Activated naive CD4-positive, alpha-beta T cell (primary cell): ENCODE data around the gene TYMS.

Source experiments
- DNase-seq, 4 experiments: peaks; one replicate each; lab custom pipeline; 2025; lab: John Stamatoyannopoulos, UW

TYMS gene

DNA sequence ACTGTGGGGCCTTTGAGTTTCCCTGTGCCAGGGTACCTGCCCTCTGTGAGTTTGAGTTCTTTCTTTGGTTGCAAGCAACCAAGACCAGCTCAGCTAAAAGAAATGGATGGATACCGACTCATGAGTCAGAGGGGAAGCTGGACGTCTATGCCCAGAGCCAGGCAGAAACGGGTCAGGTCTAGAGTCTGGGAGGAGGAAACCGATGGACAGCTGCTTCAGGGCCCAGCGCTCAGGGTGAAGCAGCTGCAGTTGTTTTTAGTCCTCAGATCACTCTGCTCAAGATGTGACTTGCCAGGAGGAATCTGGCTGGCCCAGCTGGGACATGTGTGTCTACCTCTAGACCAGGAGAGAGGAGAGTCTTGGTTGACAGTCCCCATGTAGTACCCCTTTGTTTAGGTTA is 10.1 kb upstream of the TYMS start:
- no peak for DNase-seq

DNA sequence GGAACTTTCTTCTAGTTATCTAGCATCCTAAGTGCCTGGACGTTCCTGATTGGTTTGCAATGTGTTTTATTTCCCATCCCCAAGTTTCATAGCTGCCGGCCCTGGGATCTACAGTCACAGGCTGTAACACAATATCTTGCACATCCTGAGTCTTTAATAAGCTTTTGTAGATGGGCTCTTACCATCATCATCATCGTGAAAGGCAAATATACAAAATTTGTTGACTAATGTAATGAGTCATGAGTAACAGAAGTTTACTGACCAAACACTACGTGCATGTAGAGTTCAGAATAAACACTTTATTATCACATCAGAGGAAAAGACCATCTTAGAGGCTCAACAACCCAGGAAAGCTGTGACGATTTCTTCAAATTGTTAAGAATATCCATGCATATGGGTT is 8.1 kb upstream of the TYMS start:
- DNase-seq: no peak

DNA sequence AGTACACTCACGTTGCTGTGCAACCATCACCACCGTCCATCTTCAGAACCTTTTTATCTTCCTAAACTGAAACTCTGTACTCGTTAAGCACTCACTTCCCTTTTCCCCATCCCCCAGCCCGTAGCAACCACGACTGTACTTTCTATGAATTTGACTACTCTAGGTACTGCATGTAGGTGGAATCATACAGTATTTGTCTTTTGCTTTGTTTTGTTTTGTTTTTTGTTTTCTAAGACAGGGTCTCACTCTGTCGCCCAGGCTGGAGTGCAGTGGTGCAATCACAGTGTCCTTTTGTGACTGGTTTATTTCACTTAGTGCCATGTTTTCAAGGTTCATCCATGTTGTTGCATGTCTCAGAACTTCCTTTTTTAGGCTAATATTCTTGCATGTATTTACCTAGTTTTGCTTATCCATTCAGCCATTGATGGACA is 7.0 kb upstream of the TYMS start:
- DNase-seq: no peak

DNA sequence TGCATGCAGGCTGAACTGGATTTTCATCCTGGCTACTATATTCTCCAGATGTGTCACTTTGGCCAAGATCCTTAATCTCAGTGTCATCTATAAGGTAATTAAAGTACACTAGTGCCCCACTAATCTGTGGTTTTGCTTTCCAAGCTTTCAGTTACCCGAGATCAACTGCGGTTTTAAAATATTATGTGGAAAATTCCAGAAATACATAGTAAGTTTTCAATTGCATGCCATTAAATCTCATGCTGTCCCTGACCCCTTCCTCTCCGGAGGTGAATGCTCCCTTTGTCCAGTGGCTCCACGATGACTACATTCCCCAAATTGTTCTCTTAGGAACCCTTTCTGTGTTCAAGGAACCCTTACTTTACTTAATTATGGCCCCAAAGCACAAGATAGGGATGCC is 5.3 kb upstream of the TYMS start:
- DNase-seq: no peak

DNA sequence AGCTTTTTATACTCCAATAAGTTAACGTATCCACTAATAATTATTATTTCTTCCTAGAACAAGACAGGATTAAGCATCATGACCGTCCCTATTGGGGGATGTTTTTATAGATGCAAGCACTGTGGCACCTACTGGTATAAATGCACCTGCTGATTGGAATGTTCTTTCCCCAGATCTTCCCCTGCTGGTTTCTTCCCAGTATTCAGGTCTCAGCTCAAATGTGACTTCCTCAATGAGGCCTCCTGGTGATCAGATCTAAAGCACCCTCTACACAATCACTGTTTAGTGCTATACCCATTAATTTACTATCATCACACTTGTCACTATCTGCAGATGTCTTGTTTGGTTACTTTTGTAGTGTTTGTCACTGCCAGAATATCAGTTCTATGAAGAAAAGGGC is 3.9 kb upstream of the TYMS start:
- DNase-seq: no peak

DNA sequence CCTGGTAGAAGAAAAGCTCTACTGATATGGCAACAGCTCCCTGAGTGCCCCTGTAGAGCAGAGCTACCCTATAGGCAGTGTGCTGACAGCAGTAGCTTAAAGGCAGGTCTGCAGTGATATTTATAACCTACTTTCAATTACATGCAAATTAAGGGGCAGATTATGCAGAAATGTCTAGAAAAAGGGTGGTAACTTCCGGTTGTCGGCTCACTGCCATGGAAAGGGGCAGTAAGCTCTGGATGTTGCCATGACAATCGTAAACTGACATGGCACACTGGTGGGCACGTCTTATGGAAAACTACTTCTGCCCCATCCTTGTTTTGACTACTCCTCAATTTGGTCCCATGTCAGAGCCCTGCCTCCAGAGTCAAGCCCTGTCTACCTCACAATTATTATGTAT is 2.9 kb upstream of the TYMS start:
- no peak for DNase-seq

DNA sequence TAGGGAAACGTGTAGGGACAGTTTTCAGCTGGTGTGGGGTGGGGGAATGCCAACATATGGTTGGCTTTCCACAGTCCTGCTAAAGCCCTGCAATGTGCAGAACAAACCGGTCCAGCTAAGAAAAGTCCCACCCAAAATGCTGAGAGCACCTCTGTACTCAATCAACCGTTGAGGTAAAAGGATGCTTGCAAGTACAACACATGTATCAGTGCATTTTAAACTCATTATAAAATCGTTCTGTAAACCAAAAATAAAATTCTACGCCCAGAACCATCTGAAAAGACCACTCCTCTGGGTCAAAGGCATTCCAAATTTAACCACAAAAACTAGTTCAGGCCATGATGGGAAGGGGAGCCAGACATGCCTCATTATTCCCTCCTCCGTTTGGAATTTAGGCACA is 2.0 kb upstream of the TYMS start:
- no peak for DNase-seq

DNA sequence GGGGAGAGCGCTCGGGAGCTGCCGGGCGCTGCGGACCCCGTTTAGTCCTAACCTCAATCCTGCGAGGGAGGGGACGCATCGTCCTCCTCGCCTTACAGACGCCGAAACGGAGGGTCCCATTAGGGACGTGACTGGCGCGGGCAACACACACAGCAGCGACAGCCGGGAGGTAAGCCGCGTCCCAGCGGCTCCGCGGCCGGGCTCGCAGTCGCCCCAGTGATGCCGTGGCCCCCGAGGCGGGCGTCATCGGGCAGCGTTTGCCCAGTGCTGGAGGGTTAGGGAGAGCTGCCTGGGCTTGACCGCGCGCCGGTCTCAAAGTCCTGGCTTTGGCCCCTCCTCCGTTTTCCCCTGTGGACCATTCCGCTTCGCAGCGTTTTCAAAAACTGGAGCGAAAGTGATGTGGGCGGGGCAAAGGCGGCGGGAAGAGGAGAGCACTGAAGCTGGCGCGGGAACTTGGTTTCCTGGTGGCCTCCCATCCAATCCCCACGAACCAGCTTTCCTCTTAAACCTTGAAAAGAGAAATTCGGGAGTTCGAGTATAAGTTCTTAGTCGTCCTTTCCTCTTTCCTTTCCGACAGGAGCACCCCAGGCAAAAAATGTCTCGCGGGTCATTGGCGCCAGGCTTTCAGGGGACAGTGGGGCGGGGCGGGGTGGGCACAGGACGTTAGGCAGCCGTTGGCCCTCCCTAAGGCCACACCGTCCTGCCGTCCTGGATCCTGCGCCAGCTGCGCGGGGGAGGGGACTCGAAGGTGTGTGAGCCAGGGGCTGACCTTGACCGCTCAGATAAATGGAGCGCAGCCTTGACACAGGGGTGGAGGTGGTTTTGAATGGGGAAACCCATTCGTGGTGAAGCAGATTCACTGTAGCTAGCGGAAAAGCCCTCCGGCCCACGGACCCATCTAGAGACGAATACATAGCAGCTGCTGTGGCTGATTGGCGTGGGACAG is 821 bp downstream of the TYMS start:
- peak in 1 of 4 experiments; percentile 3 for DNase-seq

DNA sequence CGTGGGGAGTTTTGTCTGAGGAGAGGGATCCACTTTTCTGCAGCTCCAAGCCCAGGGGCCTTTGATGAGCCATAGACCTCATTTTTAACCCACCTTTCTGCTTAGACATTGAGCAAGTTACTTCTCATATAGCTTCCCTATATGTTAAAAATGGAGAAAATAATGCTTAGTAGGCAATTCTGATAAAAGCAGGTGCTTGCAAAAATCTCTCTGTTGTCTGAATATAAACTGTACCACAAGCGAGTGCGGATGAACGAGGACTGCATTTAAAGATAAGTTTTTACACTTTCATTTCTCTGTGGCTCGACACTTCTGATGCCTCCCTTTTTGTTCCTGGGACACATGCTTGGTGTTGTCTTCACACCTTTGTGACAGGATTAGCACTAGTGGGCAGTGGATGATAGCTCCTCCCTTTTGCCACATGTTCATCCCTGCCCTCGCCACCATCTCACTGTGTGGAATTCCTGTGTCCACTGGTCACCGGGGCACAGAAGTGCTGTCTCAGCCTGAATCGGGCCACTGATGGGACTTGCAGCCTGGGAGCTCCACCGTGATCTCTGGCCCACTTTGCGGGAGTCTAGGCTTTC is 1.6 kb downstream of the TYMS start:
- no peak for DNase-seq

DNA sequence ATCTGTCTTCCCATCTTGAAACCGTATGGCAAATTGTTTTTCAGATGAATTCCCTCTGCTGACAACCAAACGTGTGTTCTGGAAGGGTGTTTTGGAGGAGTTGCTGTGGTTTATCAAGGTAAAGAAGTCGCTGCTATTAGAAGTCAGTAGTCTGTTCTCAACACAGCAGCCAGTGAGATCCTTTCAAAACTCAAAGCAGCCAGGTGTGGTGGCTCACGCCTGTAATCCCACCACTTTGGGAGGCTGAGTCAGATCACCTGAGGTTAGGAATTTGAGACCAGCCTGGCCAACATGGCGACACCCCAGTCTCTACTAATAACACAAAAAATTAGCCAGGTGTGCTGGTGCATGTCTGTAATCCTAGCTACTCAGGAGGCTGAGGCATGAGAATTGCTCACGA is 2.1 kb downstream of the TYMS start:
- no peak for DNase-seq

DNA sequence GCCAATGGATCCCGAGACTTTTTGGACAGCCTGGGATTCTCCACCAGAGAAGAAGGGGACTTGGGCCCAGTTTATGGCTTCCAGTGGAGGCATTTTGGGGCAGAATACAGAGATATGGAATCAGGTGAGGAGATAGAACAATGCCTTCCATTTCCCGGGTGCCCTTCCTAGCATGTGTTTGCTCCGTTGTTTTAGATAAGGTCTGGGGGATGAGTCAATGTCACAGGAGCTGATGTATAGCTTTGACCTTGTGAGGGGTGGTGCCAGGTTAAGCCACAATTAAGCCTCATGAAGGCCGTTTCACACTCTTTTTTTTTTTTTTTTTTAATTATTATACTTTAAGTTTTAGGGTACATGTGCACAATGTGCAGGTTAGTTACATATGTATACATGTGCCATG is 4.7 kb downstream of the TYMS start:
- no peak for DNase-seq

DNA sequence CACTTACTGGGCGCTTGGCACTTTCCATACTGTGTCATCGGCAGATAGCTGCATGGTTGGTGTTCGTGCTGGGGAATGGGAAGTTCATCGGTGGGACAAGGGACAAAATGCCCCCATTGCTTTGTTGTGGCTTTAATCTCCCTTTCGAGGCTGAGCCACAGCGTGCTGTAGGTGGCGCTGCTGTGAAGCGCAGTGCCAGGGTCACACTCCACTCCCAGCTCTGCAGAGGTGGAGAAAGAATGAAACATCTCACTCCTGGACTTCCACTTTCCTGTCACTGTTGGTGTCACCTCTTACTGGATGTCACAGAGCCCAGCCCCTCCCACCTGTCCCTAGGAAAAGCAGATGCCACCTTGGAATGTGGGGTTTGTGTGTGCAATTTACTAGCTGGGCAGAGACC is 8.7 kb downstream of the TYMS start:
- DNase-seq: no peak

DNA sequence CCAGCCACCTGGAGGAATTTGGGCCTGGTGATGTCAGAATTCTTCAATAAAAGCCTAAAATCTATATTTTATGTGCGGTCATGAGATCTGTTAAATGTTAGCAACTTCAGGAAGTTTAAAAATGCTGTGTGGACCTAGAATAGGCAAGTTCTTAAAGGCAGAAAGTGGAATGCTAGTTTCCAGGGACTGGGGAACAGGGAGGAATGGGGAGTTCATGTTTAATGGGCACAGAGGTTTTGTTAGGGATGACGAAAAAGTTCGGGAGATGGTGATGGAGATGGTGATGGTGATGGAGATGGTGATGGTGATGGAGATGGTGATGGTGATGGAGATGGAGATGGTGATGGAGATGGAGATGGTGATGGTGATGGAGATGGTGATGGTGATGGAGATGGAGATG is 9.2 kb downstream of the TYMS start:
- DNase-seq: no peak

DNA sequence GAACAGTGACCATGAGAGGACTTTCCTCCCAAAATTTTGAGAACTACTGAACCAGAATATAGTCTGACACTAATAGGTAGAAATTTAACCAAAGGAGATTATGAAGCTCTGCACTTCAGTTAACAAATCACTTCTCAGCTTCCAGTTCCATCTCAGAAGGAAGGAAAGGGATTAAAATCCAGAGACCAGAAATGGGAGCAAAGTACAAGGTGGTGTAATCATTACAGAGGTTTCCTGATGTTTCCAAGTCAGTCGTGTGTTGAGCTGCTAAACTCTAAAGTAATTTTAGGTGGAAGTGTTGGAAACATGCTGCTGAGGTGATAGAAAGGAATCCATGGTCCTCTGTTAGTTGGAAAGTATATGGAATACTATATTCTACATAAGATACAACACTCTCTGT is 10.8 kb downstream of the TYMS start:
- no peak for DNase-seq

DNA sequence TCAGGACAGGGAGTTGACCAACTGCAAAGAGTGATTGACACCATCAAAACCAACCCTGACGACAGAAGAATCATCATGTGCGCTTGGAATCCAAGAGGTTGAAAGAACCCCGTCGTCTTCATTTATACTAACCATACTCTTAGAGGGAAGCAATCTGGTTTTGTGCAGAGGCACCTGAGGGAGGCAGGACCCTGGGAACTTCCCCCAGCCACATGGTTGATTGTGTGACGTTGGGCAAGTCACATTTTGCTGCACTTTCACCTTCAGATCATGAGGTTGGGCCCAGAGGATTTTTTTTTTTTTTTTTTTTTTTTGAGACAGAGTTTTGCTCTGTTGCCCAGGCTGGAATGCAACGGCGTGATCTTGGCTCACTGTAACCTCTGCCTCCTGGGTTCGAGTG is 11.6 kb downstream of the TYMS start:
- no peak for DNase-seq

DNA sequence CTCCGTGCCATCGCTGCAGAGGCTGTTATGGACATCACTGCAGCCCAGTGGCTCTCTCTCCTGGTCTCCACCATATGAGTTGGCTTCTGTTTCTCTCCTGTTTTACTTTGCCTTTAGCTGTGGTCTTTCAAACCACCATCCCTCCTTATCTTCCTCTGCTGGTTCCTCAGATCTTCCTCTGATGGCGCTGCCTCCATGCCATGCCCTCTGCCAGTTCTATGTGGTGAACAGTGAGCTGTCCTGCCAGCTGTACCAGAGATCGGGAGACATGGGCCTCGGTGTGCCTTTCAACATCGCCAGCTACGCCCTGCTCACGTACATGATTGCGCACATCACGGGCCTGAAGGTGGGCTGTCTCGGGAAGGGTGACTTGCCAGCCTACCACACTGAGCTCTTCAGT is 13.1 kb downstream of the TYMS start:
- DNase-seq: no peak

DNA sequence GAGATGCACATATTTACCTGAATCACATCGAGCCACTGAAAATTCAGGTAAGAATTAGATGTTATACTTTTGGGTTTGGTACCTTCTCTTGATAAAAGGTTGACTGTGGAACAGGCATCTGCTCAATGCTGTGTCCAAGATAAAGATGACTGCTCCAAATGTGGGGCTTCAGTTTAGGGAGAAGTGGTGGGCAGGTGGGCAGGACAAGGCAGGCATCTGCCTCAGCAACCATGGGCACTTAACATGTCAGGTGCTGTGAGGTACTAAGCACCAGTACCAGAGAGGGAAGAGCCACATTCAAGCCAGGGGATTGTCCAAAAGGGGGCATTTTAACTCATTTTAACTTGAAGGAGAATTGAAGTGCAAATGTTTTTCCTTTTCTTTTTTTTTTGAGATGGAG is 14.0 kb downstream of the TYMS start:
- DNase-seq: no peak

DNA sequence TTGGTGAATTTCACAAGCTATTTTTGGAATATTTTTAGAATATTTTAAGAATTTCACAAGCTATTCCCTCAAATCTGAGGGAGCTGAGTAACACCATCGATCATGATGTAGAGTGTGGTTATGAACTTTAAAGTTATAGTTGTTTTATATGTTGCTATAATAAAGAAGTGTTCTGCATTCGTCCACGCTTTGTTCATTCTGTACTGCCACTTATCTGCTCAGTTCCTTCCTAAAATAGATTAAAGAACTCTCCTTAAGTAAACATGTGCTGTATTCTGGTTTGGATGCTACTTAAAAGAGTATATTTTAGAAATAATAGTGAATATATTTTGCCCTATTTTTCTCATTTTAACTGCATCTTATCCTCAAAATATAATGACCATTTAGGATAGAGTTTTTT is 15.9 kb downstream of the TYMS start:
- no peak for DNase-seq

DNA sequence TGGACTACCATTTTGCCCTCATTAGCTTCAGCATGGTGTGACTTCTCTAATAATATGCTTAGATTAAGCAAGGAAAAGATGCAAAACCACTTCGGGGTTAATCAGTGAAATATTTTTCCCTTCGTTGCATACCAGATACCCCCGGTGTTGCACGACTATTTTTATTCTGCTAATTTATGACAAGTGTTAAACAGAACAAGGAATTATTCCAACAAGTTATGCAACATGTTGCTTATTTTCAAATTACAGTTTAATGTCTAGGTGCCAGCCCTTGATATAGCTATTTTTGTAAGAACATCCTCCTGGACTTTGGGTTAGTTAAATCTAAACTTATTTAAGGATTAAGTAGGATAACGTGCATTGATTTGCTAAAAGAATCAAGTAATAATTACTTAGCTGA is 16.3 kb downstream of the TYMS start:
- DNase-seq: no peak

DNA sequence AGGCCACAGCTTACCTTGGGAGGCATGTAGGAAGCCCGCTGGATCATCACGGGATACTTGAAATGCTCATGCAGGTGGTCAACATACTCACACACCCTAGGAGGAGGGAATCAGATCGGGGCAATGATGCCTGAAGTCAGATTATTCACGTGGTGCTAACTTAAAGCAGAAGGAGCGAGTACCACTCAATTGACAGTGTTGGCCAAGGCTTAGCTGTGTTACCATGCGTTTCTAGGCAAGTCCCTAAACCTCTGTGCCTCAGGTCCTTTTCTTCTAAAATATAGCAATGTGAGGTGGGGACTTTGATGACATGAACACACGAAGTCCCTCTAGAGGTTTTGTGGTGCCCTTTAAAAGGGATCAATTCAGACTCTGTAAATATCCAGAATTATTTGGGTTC is 17.9 kb downstream of the TYMS start:
- DNase-seq: no peak

DNA sequence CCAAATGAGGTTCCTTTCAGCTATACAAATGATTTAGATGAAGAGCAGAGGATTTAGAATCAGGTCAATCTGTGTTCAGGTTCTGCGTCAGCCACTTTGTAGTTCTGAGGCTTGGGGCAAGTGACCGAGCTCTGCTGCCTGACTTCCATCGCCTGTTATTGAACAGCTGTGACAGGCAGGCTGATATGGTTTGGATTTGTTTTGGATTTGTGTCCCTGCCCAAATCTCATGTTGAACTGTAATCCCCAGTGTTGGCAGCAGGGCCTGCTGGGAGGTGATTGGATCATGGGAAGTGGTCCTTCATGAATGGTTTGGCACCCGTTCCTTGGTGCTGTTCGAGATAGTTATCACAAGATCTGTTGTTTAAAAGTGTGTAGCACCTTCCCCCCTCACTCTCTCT is 18.6 kb downstream of the TYMS start:
- DNase-seq: no peak

DNA sequence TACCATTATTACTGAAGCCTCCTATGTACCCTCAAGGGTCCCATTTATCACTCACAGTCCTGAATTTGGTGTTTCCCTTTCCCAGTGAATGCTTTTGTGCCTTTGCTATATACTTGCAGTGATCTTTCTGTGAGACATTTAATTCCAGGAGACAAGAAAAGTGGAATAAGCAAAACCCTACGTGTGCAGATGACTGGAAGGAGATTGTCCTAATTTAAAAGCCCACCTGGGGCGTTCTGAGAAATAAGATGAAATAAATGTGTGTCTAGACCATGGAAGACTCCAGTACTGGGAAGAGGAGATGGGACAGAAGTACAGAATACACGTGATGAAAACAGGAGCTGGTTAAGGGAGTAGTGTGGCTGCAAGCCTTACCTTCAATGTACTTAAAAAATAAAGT is 19.3 kb downstream of the TYMS start:
- DNase-seq: no peak

DNA sequence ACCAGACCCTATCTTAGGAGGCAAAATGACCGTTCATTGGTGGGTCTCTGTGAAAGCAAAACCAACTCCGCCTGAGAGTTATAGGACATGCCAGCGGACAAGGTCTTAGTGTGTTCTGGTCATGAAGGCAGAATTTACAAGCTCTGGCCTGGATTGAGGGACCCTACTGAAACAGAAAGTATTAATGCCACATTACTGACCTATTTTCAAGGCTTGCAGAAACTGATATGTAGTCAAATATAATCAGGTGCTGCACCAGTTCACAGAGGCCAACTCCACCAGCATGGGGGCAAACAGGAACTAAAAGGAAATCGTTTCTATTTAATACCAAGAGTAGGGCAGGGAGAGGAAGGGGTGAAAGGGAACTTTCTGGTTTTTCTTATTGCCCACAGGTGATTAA is 19.7 kb downstream of the TYMS start:
- DNase-seq: no peak

DNA sequence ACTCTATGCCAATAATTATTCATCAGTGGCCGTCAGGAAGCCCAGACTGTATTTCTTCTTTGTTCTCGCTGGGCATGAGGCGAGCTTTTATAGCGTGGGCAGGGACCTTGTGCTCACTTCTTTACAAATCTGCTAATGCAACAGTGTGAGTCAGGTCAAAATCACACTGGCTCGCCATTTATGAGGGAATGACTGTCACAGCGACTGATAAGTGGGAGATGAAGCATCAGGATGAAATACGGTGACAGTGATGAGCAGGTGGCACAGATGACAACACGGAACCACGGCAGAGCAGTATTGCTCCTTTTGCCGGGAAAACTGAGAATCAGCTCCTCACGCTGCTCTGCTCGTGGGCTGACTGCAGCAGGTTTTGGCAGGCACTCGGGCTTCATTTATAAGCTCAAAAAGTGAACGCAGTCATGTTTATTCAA is 20.5 kb downstream of the TYMS start:
- no peak for DNase-seq
